Spleen (tissue), 11 donors: ENCODE results near the gene MED13. TPM values are rescaled to one million over a fixed set of nuclear protein-coding genes. Genes with fewer than 3 reads are reported as not detected.

Experiments
- DNase-seq: peaks from one replicate; pipeline ENCODE4 v3.0.0-alpha.2; 2020
- H3K27ac ChIP-seq, 8 donors: fragments of 200-600 bp; sonication (generic) in 7 of 8; 1 replicate in 4 of 8; 2 replicates in 4 of 8; pipeline versions ENCODE4 v1.5.0 to v1.8.0; 2016 to 2021; ENCODE audit warnings: inconsistent platforms in 4 of 8, mild to moderate bottlenecking in 4 of 8, moderate library complexity in 1 of 8
- H3K27me3 ChIP-seq, 7 donors: fragments of 200-600 bp; sonication (generic) in 6 of 7; replicated peaks in 1 of 7; 1 replicate in 4 of 7; 2 replicates in 3 of 7; pipeline versions ENCODE4 v1.5.0 to v1.8.0; 2016 to 2021; ENCODE audit warnings: inconsistent platforms in 3 of 7, mild to moderate bottlenecking in 1 of 7
- H3K36me3 ChIP-seq, 6 donors: fragments of 200-600 bp; sonication (generic) in 5 of 6; 1 replicate in 4 of 6; 2 replicates in 2 of 6; pipeline versions ENCODE4 v1.5.0 to v1.8.0; 2016 to 2021; ENCODE audit warnings: inconsistent platforms in 2 of 6
- H3K4me1 ChIP-seq, 6 donors: fragments of 200-600 bp; sonication (generic) in 5 of 6; 1 replicate in 3 of 6; 2 replicates in 3 of 6; pipeline versions ENCODE4 v1.5.0 to v1.8.0; 2016 to 2021; ENCODE audit warnings: inconsistent platforms in 3 of 6
- H3K4me3 ChIP-seq, 8 donors: fragments of 200-600 bp; sonication (generic) in 7 of 8; 1 replicate in 4 of 8; 2 replicates in 4 of 8; pipeline versions ENCODE4 v1.5.0 to v1.8.0; 2016 to 2021; ENCODE audit warnings: inconsistent platforms in 4 of 8, mild to moderate bottlenecking in 4 of 8, moderate library complexity in 2 of 8
- H3K9me3 ChIP-seq, 8 donors: fragments of 200-600 bp; sonication (generic) in 7 of 8; 1 replicate in 4 of 8; 2 replicates in 4 of 8; pipeline versions ENCODE4 v1.5.0 to v1.8.0; 2016 to 2021; ENCODE audit warnings: inconsistent platforms in 4 of 8
- POLR2A ChIP-seq, 3 donors: fragments of 450-650 bp; IDR thresholded peaks; one replicate each; pipeline ENCODE4 v1.5.1; 2017; ENCODE audit warnings: antibody characterized with exemption in 3 of 3, mild to moderate bottlenecking in 1 of 3
- POLR2AphosphoS5 ChIP-seq, 3 donors: sonication (generic); formaldehyde crosslinking; IDR thresholded peaks; one replicate each; pipeline ENCODE4 v1.5.1; 2017; ENCODE audit warnings: antibody characterized with exemption in 3 of 3
- WGBS, 5 donors: extraction: QIAGEN DNeasy Blood & Tissue Kit in 3 of 5; methylation state at CpG; one replicate each; pipeline versions ENCODE4 v1.1.5 to v1.1.7; 2013 to 2018; 5-methylcytosine and 5-hydroxymethylcytosine counted together
- intact Hi-C: fragments of 100-400 bp; cut with DNase I; formaldehyde crosslinking; loops from one replicate; pipeline ENCODE4 v1.15.0; 2023; ENCODE audit warnings: low total_unique reads
- polyA plus RNA-seq, 3 donors: library from polyadenylated mRNA; stranded (reverse); fragments of 200-250 nt; gene quantifications; one replicate each; pipeline ENCODE4 v1.2.1, GENCODE V29; 2013
- total RNA-seq, 7 donors: library from RNA; depleted of rRNA in 3 of 7; stranded (reverse); fragments of >200 nt in 3 of 7; fragmentation: NEBNext Ultra II Directional in 4 of 7; extraction: Animal tissue kit (Norgen Biotek cat#: 25700) in 4 of 7; gene quantifications; one replicate each; pipeline versions ENCODE4 v1.1.0 to v1.2.1, GENCODE V29; 2016 to 2021
- TF ChIP-seq, protein P1 (sequence below), 11 experiments: fragments of 200-600 bp in 7 of 11; fragments of 450-650 bp in 4 of 11; sonication (generic) in 4 of 11; IDR thresholded peaks in 8 of 11; conservative IDR thresholded peaks in 3 of 11; 1 replicate in 7 of 11; 2 replicates in 4 of 11; pipeline versions ENCODE4 v1.4.0 to v1.8.0; 2016 to 2021; ENCODE audit warnings: antibody characterized with exemption in 11 of 11, inconsistent platforms in 4 of 11, mild to moderate bottlenecking in 1 of 11
- donor health status: healthy with polysubstance abuse.
- donor health status: DM: no; HTN: no; CAD: no; lungs with moderate emphysema.
- donor health status: DM: no; HTN: no; CAD: no.
- donor health status: Bipolar disorder and iron deficiency.
- donor health status: healthy.
- donor health status: DM: no; HTN: no; CAD: no.
- donor health status: DM: yes; HTN: yes; CAD: no.

Gene MED13
- total and polyA plus RNA-seq, 10 donors, result 4.0 to 104 (median 79.8) TPM

DNA sequence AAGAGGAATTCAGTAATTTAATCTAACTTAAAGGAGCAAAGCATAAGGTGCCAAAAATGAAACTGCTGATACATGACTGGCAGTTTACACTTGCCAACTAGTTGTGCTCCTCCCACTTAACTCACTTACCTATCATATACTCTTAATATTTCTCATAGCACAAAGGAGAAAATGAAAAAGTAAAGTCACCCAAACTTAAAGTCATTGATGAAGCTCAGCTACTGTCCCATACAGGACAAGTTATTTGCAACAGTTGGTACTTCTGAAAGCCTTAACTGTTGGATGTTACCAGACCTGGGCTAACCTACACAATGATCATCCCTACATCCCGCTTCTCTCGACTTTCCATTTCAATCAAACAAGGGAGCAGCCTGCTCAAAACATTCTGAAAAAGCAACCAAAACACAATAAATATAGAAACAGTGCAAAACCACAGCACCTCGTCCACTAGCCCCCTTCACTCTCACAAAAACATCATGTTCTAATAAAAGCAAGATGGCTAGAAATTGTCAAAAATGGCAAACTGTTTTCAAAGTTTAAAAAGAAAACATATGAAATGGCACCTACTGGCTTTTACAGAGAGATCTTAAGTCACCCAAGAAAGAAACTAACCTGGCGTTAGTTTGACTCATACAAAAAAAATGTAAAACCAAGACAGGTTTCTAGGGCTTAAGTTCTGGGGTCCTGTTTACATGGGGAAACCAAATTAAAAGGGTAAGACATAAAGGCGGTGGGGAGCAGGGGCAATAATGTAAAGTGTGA, 868 bp downstream of the MED13 start:
- no peaks in the 10 kb centered on the region for H3K9me3 ChIP-seq
- no peaks in the 10 kb centered on the region for H3K27me3 ChIP-seq
- peak overlapping the region; percentile 75 to 99 (median 92) for H3K4me3 ChIP-seq
- no peak for TF ChIP-seq POLR2A (IDR thresholded peaks at IDR 0.05)
- no peak for TF ChIP-seq POLR2AphosphoS5 (IDR thresholded peaks at IDR 0.05)
- TF ChIP-seq, protein P1, sequence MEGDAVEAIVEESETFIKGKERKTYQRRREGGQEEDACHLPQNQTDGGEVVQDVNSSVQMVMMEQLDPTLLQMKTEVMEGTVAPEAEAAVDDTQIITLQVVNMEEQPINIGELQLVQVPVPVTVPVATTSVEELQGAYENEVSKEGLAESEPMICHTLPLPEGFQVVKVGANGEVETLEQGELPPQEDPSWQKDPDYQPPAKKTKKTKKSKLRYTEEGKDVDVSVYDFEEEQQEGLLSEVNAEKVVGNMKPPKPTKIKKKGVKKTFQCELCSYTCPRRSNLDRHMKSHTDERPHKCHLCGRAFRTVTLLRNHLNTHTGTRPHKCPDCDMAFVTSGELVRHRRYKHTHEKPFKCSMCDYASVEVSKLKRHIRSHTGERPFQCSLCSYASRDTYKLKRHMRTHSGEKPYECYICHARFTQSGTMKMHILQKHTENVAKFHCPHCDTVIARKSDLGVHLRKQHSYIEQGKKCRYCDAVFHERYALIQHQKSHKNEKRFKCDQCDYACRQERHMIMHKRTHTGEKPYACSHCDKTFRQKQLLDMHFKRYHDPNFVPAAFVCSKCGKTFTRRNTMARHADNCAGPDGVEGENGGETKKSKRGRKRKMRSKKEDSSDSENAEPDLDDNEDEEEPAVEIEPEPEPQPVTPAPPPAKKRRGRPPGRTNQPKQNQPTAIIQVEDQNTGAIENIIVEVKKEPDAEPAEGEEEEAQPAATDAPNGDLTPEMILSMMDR (IDR thresholded peaks at IDR 0.05 in 8 of 11, conservative IDR thresholded peaks at IDR 0.05 in 3 of 11), result no peak
- 2 to 5% (median 2%) methylated on average over 5 of the region's 5 CpGs for WGBS, 5 donors
- peaks cover 0 to 33% (median 7%) of the 10 kb centered on the region in 6 donors for H3K36me3 ChIP-seq
- H3K27ac ChIP-seq, result peak overlapping the region in 7 of 8 donors; percentile 98 to 100 (median 99)
- intact Hi-C loops, result loop anchor here (10.0 kb wide), 1 partner anchor 139 kb away; the partner anchor contains the start of gene INTS2
- peaks cover 32 to 62% (median 55%) of the 10 kb centered on the region in 6 donors for H3K4me1 ChIP-seq
- DNase-seq, result no peak

DNA sequence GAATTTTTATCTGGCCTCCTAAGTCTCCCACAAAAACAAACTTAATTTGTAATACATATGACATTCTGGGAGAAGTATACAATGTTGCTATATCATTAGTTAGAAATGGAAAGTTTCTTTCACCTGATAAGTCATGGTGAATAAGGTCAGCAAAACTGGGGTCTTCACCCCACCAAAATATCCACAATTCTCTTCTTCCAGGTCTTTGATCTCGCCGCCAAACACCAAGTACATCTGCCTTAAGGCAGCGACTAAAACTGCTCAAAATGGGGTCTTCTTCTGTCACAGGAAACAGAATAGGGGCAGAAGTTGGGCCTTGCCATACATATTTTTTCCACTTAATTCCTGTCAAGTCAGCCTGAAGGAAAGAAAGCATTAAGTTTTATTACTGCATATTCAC, 2.1 kb downstream of the MED13 start:
- H3K36me3 ChIP-seq, result peaks cover 0 to 45% (median 10%) of the 10 kb centered on the region in 6 donors
- H3K27me3 ChIP-seq, result no peaks in the 10 kb centered on the region
- 46 to 70% (median 66%) methylated on average over 3 of the region's 3 CpGs for WGBS, 5 donors
- H3K27ac ChIP-seq, result peak overlapping the region in 2 of 8 donors; percentile 98 to 100
- intact Hi-C loops, result loop anchor here (10.0 kb wide), 1 partner anchor 138 kb away; the partner anchor contains the start of gene INTS2
- TF ChIP-seq POLR2A (IDR thresholded peaks at IDR 0.05) (no peak), POLR2AphosphoS5 (IDR thresholded peaks at IDR 0.05) (no peak)
- TF ChIP-seq, protein P1 (IDR thresholded peaks at IDR 0.05 in 8 of 11, conservative IDR thresholded peaks at IDR 0.05 in 3 of 11), result no peak
- no peak for DNase-seq
- peaks cover 33 to 75% (median 66%) of the 10 kb centered on the region in 6 donors for H3K4me1 ChIP-seq
- H3K4me3 ChIP-seq, result peak overlapping the region in 7 of 8 donors; percentile 84 to 99 (median 92)
- no peaks in the 10 kb centered on the region for H3K9me3 ChIP-seq

DNA sequence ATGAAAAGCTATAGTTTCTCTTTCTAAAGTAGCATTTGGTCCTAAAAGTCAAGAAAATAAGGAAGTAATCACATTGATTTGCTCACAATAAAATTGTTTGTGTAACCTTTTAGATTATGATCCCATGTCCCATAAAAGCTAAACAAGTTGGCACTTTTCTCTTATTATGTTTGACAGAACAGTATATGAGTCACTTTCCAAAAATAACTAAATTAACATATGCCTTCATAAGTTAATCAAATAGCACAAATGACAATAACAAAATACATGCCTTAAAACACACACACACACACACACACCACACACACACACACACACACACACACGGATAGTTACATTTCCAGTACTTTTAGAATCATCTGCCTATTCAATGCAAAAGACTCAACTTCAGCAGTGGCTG, 2.8 kb downstream of the MED13 start:
- H3K27me3 ChIP-seq, result no peaks in the 10 kb centered on the region
- H3K4me3 ChIP-seq, result peak overlapping the region in 4 of 8 donors; percentile 84 to 97 (median 90)
- no peak for TF ChIP-seq POLR2AphosphoS5 (IDR thresholded peaks at IDR 0.05)
- TF ChIP-seq, protein P1 (IDR thresholded peaks at IDR 0.05 in 8 of 11, conservative IDR thresholded peaks at IDR 0.05 in 3 of 11), result no peak
- TF ChIP-seq POLR2A (IDR thresholded peaks at IDR 0.05), result no peak
- H3K4me1 ChIP-seq, result peaks cover 40 to 81% (median 73%) of the 10 kb centered on the region in 6 donors
- H3K9me3 ChIP-seq, result no peaks in the 10 kb centered on the region
- no peak for DNase-seq
- H3K27ac ChIP-seq, result peak overlapping the region in 1 of 8 donors; percentile 100
- 9 to 38% (median 18%) methylated on average over 1 of the region's 1 CpG for WGBS, 5 donors
- intact Hi-C loops, result loop anchor here (10.0 kb wide), 1 partner anchor 138 kb away; the partner anchor contains the start of gene INTS2
- H3K36me3 ChIP-seq, result peaks cover 0 to 48% (median 10%) of the 10 kb centered on the region in 6 donors

DNA sequence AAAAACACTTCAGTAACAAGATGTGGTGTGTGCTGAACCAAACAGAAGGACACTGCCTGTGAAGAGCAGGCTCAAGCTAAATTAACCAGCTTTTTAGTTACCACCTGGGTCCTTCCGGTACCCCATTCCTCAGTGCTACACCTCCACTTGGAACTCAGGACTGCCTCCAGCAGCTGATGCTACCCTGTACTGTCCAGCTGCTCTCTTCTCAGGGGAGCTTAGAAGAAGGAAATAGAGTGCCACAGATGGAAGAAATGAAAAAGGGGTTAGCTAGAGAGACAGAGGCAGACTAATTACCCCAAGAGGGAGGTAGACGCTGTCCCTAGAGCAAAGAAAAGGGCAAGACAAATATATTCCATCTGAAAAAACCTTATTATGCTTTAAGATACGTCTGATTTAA, 5.7 kb downstream of the MED13 start:
- TF ChIP-seq POLR2AphosphoS5 (IDR thresholded peaks at IDR 0.05) (no peak), POLR2A (IDR thresholded peaks at IDR 0.05) (no peak)
- TF ChIP-seq, protein P1 (IDR thresholded peaks at IDR 0.05 in 8 of 11, conservative IDR thresholded peaks at IDR 0.05 in 3 of 11), result no peak
- Histone ChIP-seq H3K27me3 (no peaks in the 10 kb centered on the region), H3K4me3 (no peak overlapping the region), H3K27ac (no peak overlapping the region), H3K36me3 (peaks cover 0 to 73% (median 20%) of the 10 kb centered on the region in 6 donors), H3K9me3 (no peaks in the 10 kb centered on the region), H3K4me1 (peaks cover 38 to 100% (median 82%) of the 10 kb centered on the region in 6 donors)
- intact Hi-C loops, result no loop called here
- DNase-seq, result no peak
- WGBS, 5 donors, result 85 to 93% (median 87%) methylated on average over 3 of the region's 3 CpGs
